ENCODE results near the gene FRRS1. TPM values are rescaled to one million over a fixed set of nuclear protein-coding genes. Genes with fewer than 3 reads are reported as not detected.

FRRS1 gene
- polyA plus RNA-seq, 1 donor from 2014 or later: not detected

GRCh38 chr1:99784809-99785255, 18.4 kb upstream of the FRRS1 start:
- TF ChIP-seq POLR2AphosphoS5 (IDR thresholded peaks at IDR 0.05) (no peak), MXI1 (conservative IDR thresholded peaks at IDR 0.05; ENCODE audit: poor library complexity, severe bottlenecking) (no peak), EP300 (conservative IDR thresholded peaks at IDR 0.05; ENCODE audit: poor library complexity, severe bottlenecking) (no peak), RAD21 (conservative IDR thresholded peaks at IDR 0.05) (no peak), TAF1 (IDR thresholded peaks at IDR 0.05; ENCODE audit: low read depth) (no peak), REST (IDR thresholded peaks at IDR 0.05; ENCODE audit: borderline replicate concordance) (no peak), SMC3 (conservative IDR thresholded peaks at IDR 0.05; ENCODE audit: poor library complexity) (no peak), CTCF (IDR thresholded peaks at IDR 0.05; ENCODE audit: poor library complexity, severe bottlenecking) (no peak), EZH2 (IDR thresholded peaks at IDR 0.05; ENCODE audit: borderline replicate concordance, insufficient read depth, low read length, poor library complexity, severe bottlenecking) (no peak)
- no peaks in the 10 kb centered on the region for H3K27me3 ChIP-seq (ENCODE audit: insufficient read depth, low read depth, low read length)
- no peak overlapping the region for H3K9ac ChIP-seq (ENCODE audit: low read length)
- H3K27ac ChIP-seq (ENCODE audit: low read length): no peak overlapping the region
- H2AFZ ChIP-seq (ENCODE audit: low read depth, low read length): no peak overlapping the region
- H3K79me2 ChIP-seq (replicated peaks; ENCODE audit: insufficient read depth, low read length): no peaks in the 10 kb centered on the region
- no peaks in the 10 kb centered on the region for H3K9me2 ChIP-seq (ENCODE audit: insufficient read depth, low read length)
- H3F3A ChIP-seq (ENCODE audit: insufficient read depth, low read length, poor library complexity, severe bottlenecking): no peaks in the 10 kb centered on the region
- no peak overlapping the region for H3K4me2 ChIP-seq (ENCODE audit: low read length)
- H3K9me3 ChIP-seq (ENCODE audit: low read length): no peaks in the 10 kb centered on the region
- no peak overlapping the region for H3K4me3 ChIP-seq (ENCODE audit: low read length)
- no peaks in the 10 kb centered on the region for H3K36me3 ChIP-seq (ENCODE audit: insufficient read depth, low read length)
- H4K20me1 ChIP-seq (ENCODE audit: insufficient read depth): no peaks in the 10 kb centered on the region

- H3K4me2 ChIP-seq (ENCODE audit: low read length): no peak overlapping the region
- no peak overlapping the region for H3K4me3 ChIP-seq (ENCODE audit: low read length)
- H3K9me3 ChIP-seq (ENCODE audit: low read length): no peaks in the 10 kb centered on the region
- H3K27ac ChIP-seq (ENCODE audit: low read length): no peak overlapping the region
- no peaks in the 10 kb centered on the region for H3K9me2 ChIP-seq (ENCODE audit: insufficient read depth, low read length)
- no peaks in the 10 kb centered on the region for H4K20me1 ChIP-seq (ENCODE audit: insufficient read depth)
- no peak overlapping the region for H3K9ac ChIP-seq (ENCODE audit: low read length)
- H3K36me3 ChIP-seq (ENCODE audit: insufficient read depth, low read length): no peaks in the 10 kb centered on the region
- no peaks in the 10 kb centered on the region for H3F3A ChIP-seq (ENCODE audit: insufficient read depth, low read length, poor library complexity, severe bottlenecking)
- H2AFZ ChIP-seq (ENCODE audit: low read depth, low read length): no peak overlapping the region
- H3K79me2 ChIP-seq (replicated peaks; ENCODE audit: insufficient read depth, low read length): no peaks in the 10 kb centered on the region
- H3K27me3 ChIP-seq (ENCODE audit: insufficient read depth, low read depth, low read length): no peaks in the 10 kb centered on the region
- no peak for TF ChIP-seq REST (IDR thresholded peaks at IDR 0.05; ENCODE audit: borderline replicate concordance)
- no peak for TF ChIP-seq POLR2AphosphoS5 (IDR thresholded peaks at IDR 0.05)
- TF ChIP-seq SMC3 (conservative IDR thresholded peaks at IDR 0.05; ENCODE audit: poor library complexity): no peak
- TF ChIP-seq MXI1 (conservative IDR thresholded peaks at IDR 0.05; ENCODE audit: poor library complexity, severe bottlenecking): no peak
- no peak for TF ChIP-seq EP300 (conservative IDR thresholded peaks at IDR 0.05; ENCODE audit: poor library complexity, severe bottlenecking)
- TF ChIP-seq CTCF (IDR thresholded peaks at IDR 0.05; ENCODE audit: poor library complexity, severe bottlenecking): no peak
- no peak for TF ChIP-seq TAF1 (IDR thresholded peaks at IDR 0.05; ENCODE audit: low read depth)
- TF ChIP-seq EZH2 (IDR thresholded peaks at IDR 0.05; ENCODE audit: borderline replicate concordance, insufficient read depth, low read length, poor library complexity, severe bottlenecking): no peak
- TF ChIP-seq RAD21 (conservative IDR thresholded peaks at IDR 0.05): no peak
Measured at GRCh38 chr1:99784143-99784542, 17.7 kb upstream of the FRRS1 start.

Measured in neural cell (in vitro differentiated cells).